Measurements from ENCODE around the gene KRT40. TPM values are rescaled to one million over a fixed set of nuclear protein-coding genes. Genes with fewer than 3 reads are reported as not detected.

The KRT40 gene
- total and polyA plus RNA-seq, 10 of the 15 experiments (the other 5 are each of a cell fraction or from before 2014, with no cell fraction given), result not detected

DNA sequence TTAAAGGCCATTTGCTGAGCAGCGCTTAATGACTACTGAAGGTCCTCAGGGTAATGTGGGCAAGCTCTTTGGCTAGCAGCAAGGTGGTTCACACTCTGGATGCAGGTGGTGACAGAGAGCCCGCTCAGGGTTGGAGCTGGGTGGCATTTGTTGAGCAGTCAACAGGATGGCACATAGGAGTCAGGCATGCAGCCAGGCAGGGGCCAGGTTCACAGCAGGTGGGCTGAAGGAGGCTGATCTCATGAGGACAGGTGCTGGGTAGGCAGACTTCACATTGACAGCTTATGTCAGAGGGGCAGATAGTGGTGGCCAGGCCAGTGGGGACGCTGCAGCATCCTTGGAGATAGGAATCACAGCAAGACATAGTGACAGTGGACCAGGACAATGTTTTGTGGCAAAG, 20.3 kb upstream of the KRT40 start:
- CTCF ChIA-PET, result interaction anchor here (1.9 kb wide), 1 partner anchor 9 kb away, joined by 4 read pairs; no protein-coding TSS in a partner anchor
- FAIRE-seq (no peak), ATAC-seq (no peak), DNase-seq (ENCODE audit: low read depth, low spot score) (no peak)
- no TSS peak for BruUV-seq (replicated peaks)
- H3K36me3 ChIP-seq (ENCODE audit: control insufficient read depth in 2 of 2, insufficient read depth in 2 of 2, low read length in 1 of 2), result no peaks in the 10 kb centered on the region
- H3K79me2 ChIP-seq (ENCODE audit: control insufficient read depth, insufficient read depth, low read length), result no peaks in the 10 kb centered on the region
- H2AFZ ChIP-seq (ENCODE audit: control insufficient read depth, low read depth, low read length), result no peak overlapping the region
- POLR2A ChIA-PET, result interaction anchor here (0.5 kb wide), 1 partner anchor 802 kb away, joined by 3 read pairs; no protein-coding TSS in a partner anchor
- no peaks in the 10 kb centered on the region for H3K9me3 ChIP-seq (replicated peaks; ENCODE audit: control insufficient read depth, insufficient read depth, low read length)
- SMC1A ChIA-PET (ENCODE audit: uncharacterized antibody, unreplicated experiment), result no interaction called here
- in situ Hi-C loops (cut with MboI), result no loop called here
- RAD21 ChIA-PET (ENCODE audit: unreplicated experiment), result no interaction called here
- H3K27me3 ChIP-seq (replicated peaks in 1 of 2; ENCODE audit: control insufficient read depth in 2 of 2, insufficient read depth in 2 of 2, low read length in 1 of 2), result peaks cover 0 to 3% of the 10 kb centered on the region in 2 experiments; a peak in 3 of 4 replicates
- 25% methylated on average over 3 of the region's 3 CpGs for WGBS (ENCODE audit: insufficient coverage, insufficient replicate concordance, low lambda C conversion rate, missing lambda C conversion rate)
- intact Hi-C loops (cut with micrococcal nuclease; ENCODE audit: unreplicated experiment), result no loop called here
- H3K4me1 ChIP-seq (ENCODE audit: control insufficient read depth, insufficient read depth, low read length), result no peaks in the 10 kb centered on the region
- no peak overlapping the region for H3K9ac ChIP-seq (ENCODE audit: control insufficient read depth, insufficient read depth, low read length)
- H3K4me3 ChIP-seq, result no peak overlapping the region
- no peak overlapping the region for H3K27ac ChIP-seq (ENCODE audit: control insufficient read depth, insufficient read depth)
- no peak overlapping the region for H3K4me2 ChIP-seq (ENCODE audit: control insufficient read depth, insufficient read depth)
- TF ChIP-seq SIX5 (IDR thresholded peaks at IDR 0.05; ENCODE audit: low read depth, low read length, severe bottlenecking), result no peak
- TF ChIP-seq ZNF274 (IDR thresholded peaks at IDR 0.05; ENCODE audit: insufficient read depth, insufficient read length), result no peak
- no peaks in the 10 kb centered on the region for H4K20me1 ChIP-seq (ENCODE audit: control insufficient read depth, insufficient read depth)

DNA sequence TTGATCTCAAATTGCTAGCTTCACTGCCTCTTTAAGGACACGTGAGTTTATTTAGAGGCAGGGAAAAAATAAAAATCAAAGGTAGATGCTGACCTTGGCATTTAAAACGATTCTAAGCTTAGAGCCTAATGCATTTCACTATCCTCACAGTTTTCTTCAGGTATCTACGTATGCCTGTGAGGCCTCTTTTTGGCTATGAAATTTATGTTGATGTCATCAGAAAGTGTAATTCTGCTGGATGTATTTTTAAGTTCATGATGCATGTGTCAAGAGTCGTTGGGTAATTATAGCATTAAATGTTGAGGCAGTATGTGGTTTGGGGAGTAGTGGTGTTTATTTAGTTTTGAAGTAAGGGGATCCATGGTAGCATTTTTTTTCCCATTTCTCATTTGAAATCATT, 19.8 kb upstream of the KRT40 start:
- Histone ChIP-seq H2AFZ (ENCODE audit: control insufficient read depth, low read depth, low read length) (no peak overlapping the region), H3K79me2 (ENCODE audit: control insufficient read depth, insufficient read depth, low read length) (no peaks in the 10 kb centered on the region), H3K4me2 (ENCODE audit: control insufficient read depth, insufficient read depth) (no peak overlapping the region), H3K27ac (ENCODE audit: control insufficient read depth, insufficient read depth) (no peak overlapping the region), H3K27me3 (replicated peaks in 1 of 2; ENCODE audit: control insufficient read depth in 2 of 2, insufficient read depth in 2 of 2, low read length in 1 of 2) (peaks cover 0 to 3% of the 10 kb centered on the region in 2 experiments; a peak in 3 of 4 replicates), H3K4me3 (no peak overlapping the region), H4K20me1 (ENCODE audit: control insufficient read depth, insufficient read depth) (no peaks in the 10 kb centered on the region), H3K9ac (ENCODE audit: control insufficient read depth, insufficient read depth, low read length) (no peak overlapping the region), H3K36me3 (ENCODE audit: control insufficient read depth in 2 of 2, insufficient read depth in 2 of 2, low read length in 1 of 2) (no peaks in the 10 kb centered on the region), H3K4me1 (ENCODE audit: control insufficient read depth, insufficient read depth, low read length) (no peaks in the 10 kb centered on the region), H3K9me3 (replicated peaks; ENCODE audit: control insufficient read depth, insufficient read depth, low read length) (no peaks in the 10 kb centered on the region)
- ChIA-PET SMC1A (ENCODE audit: uncharacterized antibody, unreplicated experiment) (no interaction called here), CTCF (interaction anchor here (1.9 kb wide), 1 partner anchor 9 kb away, joined by 4 read pairs; no protein-coding TSS in a partner anchor), POLR2A (interaction anchor here (0.5 kb wide), 1 partner anchor 802 kb away, joined by 3 read pairs; no protein-coding TSS in a partner anchor), RAD21 (ENCODE audit: unreplicated experiment) (no interaction called here)
- no TSS peak for BruUV-seq (replicated peaks)
- WGBS (ENCODE audit: insufficient coverage, insufficient replicate concordance, low lambda C conversion rate, missing lambda C conversion rate), result 18% methylated on average over 4 of the region's 4 CpGs
- intact Hi-C loops (cut with micrococcal nuclease; ENCODE audit: unreplicated experiment) (no loop called here), in situ Hi-C loops (cut with MboI) (no loop called here)
- DNase-seq (ENCODE audit: low read depth, low spot score) (no peak), FAIRE-seq (no peak), ATAC-seq (no peak)
- TF ChIP-seq JUND (IDR thresholded peaks at IDR 0.05; ENCODE audit: low read depth, low read length) (no peak), YY1 (IDR thresholded peaks at IDR 0.05; ENCODE audit: low read depth, low read length) (no peak), SUZ12 (IDR thresholded peaks at IDR 0.05; ENCODE audit: unreplicated experiment) (no peak), SPI1 (IDR thresholded peaks at IDR 0.05; ENCODE audit: borderline replicate concordance, insufficient read depth, low read depth, low read length) (no peak)
